Transverse colon (tissue), 4 donors: Measurements from ENCODE around the gene ADGRG4. TPM values are rescaled to one million over a fixed set of nuclear protein-coding genes. Genes with fewer than 3 reads are reported as not detected.

Source experiments
- DNase-seq: peaks from one replicate; pipeline ENCODE4 v3.0.0-alpha.2; 2019
- H3K27ac ChIP-seq, 4 donors: fragments of 200-600 bp; sonication (generic); 2 replicates each; pipeline ENCODE4 v1.5.1; 2016 to 2018; ENCODE audit warnings: inconsistent platforms in 4 of 4
- H3K27me3 ChIP-seq: fragments of 200-600 bp; sonication (generic); 2 replicates; pipeline ENCODE4 v1.5.1; 2017; ENCODE audit warnings: inconsistent platforms
- H3K36me3 ChIP-seq, 4 donors: fragments of 200-600 bp; sonication (generic); 2 replicates each; pipeline ENCODE4 v1.5.1; 2017 to 2019; ENCODE audit warnings: inconsistent platforms in 4 of 4
- H3K4me1 ChIP-seq, 4 donors: fragments of 200-600 bp; sonication (generic); 2 replicates each; pipeline ENCODE4 v1.5.1; 2017 to 2020; ENCODE audit warnings: inconsistent platforms in 4 of 4
- H3K4me3 ChIP-seq, 4 donors: fragments of 200-600 bp; sonication (generic); 1 replicate in 1 of 4; 2 replicates in 3 of 4; pipeline versions ENCODE4 v1.5.1 to v1.6.1; 2017 to 2019; ENCODE audit warnings: inconsistent platforms in 4 of 4
- H3K9me3 ChIP-seq, 2 donors: fragments of 200-600 bp; sonication (generic); 2 replicates each; pipeline ENCODE4 v1.5.1; 2017 to 2019; ENCODE audit warnings: inconsistent platforms in 2 of 2
- CTCF ChIP-seq, 5 experiments: fragments of 200-600 bp in 3 of 5; fragments of 450-650 bp in 2 of 5; sonication (generic) in 3 of 5; IDR thresholded peaks; 1 replicate in 2 of 5; 2 replicates in 3 of 5; pipeline ENCODE4 v1.5.1; 2016 to 2017; ENCODE audit warnings: antibody characterized with exemption in 5 of 5, inconsistent platforms in 3 of 5, mild to moderate bottlenecking in 2 of 5, moderate library complexity in 1 of 5
- EP300 ChIP-seq: sonication (generic); formaldehyde crosslinking; IDR thresholded peaks from one replicate; pipeline ENCODE4 v1.6.1; 2017; ENCODE audit warnings: antibody characterized with exemption, low read depth
- POLR2A ChIP-seq: fragments of 450-650 bp; IDR thresholded peaks from one replicate; pipeline ENCODE4 v1.6.1; 2016; ENCODE audit warnings: antibody characterized with exemption, mild to moderate bottlenecking, moderate library complexity
- POLR2AphosphoS5 ChIP-seq, 3 donors: sonication (generic); formaldehyde crosslinking; IDR thresholded peaks; one replicate each; pipeline ENCODE4 v1.6.1; 2016; ENCODE audit warnings: antibody characterized with exemption in 3 of 3
- WGBS, 2 donors: methylation state at CpG; one replicate each; pipeline ENCODE4 v1.1.5; 2018; ENCODE audit warnings: low coverage in 1 of 2; 5-methylcytosine and 5-hydroxymethylcytosine counted together
- in situ Hi-C, 4 donors: fragments of 200-750 bp; cut with MboI; loops; one replicate each; pipeline versions ENCODE4 v1.15.0 to v1.15.1; 2017; ENCODE audit warnings: low sequenced_read_pairs in 3 of 4, low pct_ligation_motif_present in 1 of 4, low pct_unique_long_range_greater_than_20kb in 1 of 4
- intact Hi-C: fragments of 100-400 bp; cut with DNase I; formaldehyde crosslinking; loops from one replicate; pipeline ENCODE4 v1.15.1; 2023; ENCODE audit warnings: low total_unique reads
- total RNA-seq, 4 donors: library from RNA; depleted of rRNA; stranded (reverse); fragments of >200 nt; gene quantifications; one replicate each; pipeline ENCODE4 v1.1.0, GENCODE V29; 2016

The ADGRG4 gene
- total RNA-seq, 4 donors from 2014 or later = under 0.01 TPM; not detected in 3

GRCh38 chrX:136262812-136263315 is 37.9 kb upstream of the ADGRG4 start:
- no peaks in the 10 kb centered on the region for H3K36me3 ChIP-seq
- H3K27ac ChIP-seq = peak overlapping the region in 1 of 4 donors; percentile 37
- no peak overlapping the region for H3K4me3 ChIP-seq
- H3K27me3 ChIP-seq = no peaks in the 10 kb centered on the region
- no peak for DNase-seq
- in situ Hi-C loops = loop anchor here in 1 of 4 donors (25.0 kb wide), 1 partner anchor 226 kb away; no protein-coding TSS in a partner anchor
- H3K4me1 ChIP-seq = no peaks in the 10 kb centered on the region
- H3K9me3 ChIP-seq = no peaks in the 10 kb centered on the region
- intact Hi-C loops = no loop called here
- TF ChIP-seq EP300 (no peak), POLR2AphosphoS5 (IDR thresholded peaks at IDR 0.05) (no peak), POLR2A (no peak), CTCF (IDR thresholded peaks at IDR 0.05) (no peak)
- 64% methylated on average over 7 of the region's 7 CpGs; no CpG with 5 or more reads in 1 of the 2 donors for WGBS, 2 donors

GRCh38 chrX:136266828-136267227 is 33.9 kb upstream of the ADGRG4 start:
- intact Hi-C loops (no loop called here), in situ Hi-C loops (loop anchor here in 1 of 4 donors (25.0 kb wide), 1 partner anchor 230 kb away; no protein-coding TSS in a partner anchor)
- no peak overlapping the region for H3K27ac ChIP-seq
- no peaks in the 10 kb centered on the region for H3K4me1 ChIP-seq
- TF ChIP-seq CTCF (IDR thresholded peaks at IDR 0.05) = no peak
- TF ChIP-seq POLR2AphosphoS5 (IDR thresholded peaks at IDR 0.05) = no peak
- no peak for TF ChIP-seq EP300
- DNase-seq = no peak
- H3K27me3 ChIP-seq = no peaks in the 10 kb centered on the region
- no peak overlapping the region for H3K4me3 ChIP-seq
- WGBS, 2 donors = 47% methylated on average over 1 of the region's 1 CpG; no CpG with 5 or more reads in 1 of the 2 donors
- no peaks in the 10 kb centered on the region for H3K9me3 ChIP-seq
- no peaks in the 10 kb centered on the region for H3K36me3 ChIP-seq

GRCh38 chrX:136268051-136269048 is 32.4 kb upstream of the ADGRG4 start:
- intact Hi-C loops (no loop called here), in situ Hi-C loops (loop anchor here in 1 of 4 donors (25.0 kb wide), 1 partner anchor 231 kb away; no protein-coding TSS in a partner anchor)
- Histone ChIP-seq H3K27ac (no peak overlapping the region), H3K9me3 (no peaks in the 10 kb centered on the region), H3K4me1 (no peaks in the 10 kb centered on the region), H3K4me3 (no peak overlapping the region), H3K27me3 (no peaks in the 10 kb centered on the region), H3K36me3 (no peaks in the 10 kb centered on the region)
- peak; percentile 46 to 77 (median 56) for TF ChIP-seq CTCF (IDR thresholded peaks at IDR 0.05)
- TF ChIP-seq EP300 = no peak
- TF ChIP-seq POLR2A = no peak
- TF ChIP-seq POLR2AphosphoS5 (IDR thresholded peaks at IDR 0.05) = no peak
- whole genome bisulfite sequencing, 2 donors = 48% methylated on average over 5 of the region's 5 CpGs; no CpG with 5 or more reads in 1 of the 2 donors
- DNase-seq = peak; percentile 32

- in situ Hi-C loops = loop anchor here in 1 of 4 donors (25.0 kb wide), 1 partner anchor 233 kb away; no protein-coding TSS in a partner anchor
- no peak for DNase-seq
- H3K27ac ChIP-seq = no peak overlapping the region
- peaks cover 0 to 2% (median 0%) of the 10 kb centered on the region in 4 donors for H3K4me1 ChIP-seq
- no peak overlapping the region for H3K4me3 ChIP-seq
- H3K36me3 ChIP-seq = no peaks in the 10 kb centered on the region
- 33% methylated on average over 1 of the region's 1 CpG; no CpG with 5 or more reads in 1 of the 2 donors for WGBS, 2 donors
- H3K9me3 ChIP-seq = no peaks in the 10 kb centered on the region
- no peaks in the 10 kb centered on the region for H3K27me3 ChIP-seq
- intact Hi-C loops = loop anchor here (5.0 kb wide), 1 partner anchor 243 kb away; no protein-coding TSS in a partner anchor
- TF ChIP-seq CTCF (IDR thresholded peaks at IDR 0.05) = no peak
- no peak for TF ChIP-seq POLR2AphosphoS5 (IDR thresholded peaks at IDR 0.05)
- TF ChIP-seq POLR2A = no peak
- TF ChIP-seq EP300 = no peak
Measured at GRCh38 chrX:136269921-136270320, 30.8 kb upstream of the ADGRG4 start.
